ENCODE results near the gene USP28. TPM values are rescaled to one million over a fixed set of nuclear protein-coding genes. Genes with fewer than 3 reads are reported as not detected.

USP28 gene
- total RNA-seq, 1 donor from 2014 or later, result 10.1 TPM

DNA sequence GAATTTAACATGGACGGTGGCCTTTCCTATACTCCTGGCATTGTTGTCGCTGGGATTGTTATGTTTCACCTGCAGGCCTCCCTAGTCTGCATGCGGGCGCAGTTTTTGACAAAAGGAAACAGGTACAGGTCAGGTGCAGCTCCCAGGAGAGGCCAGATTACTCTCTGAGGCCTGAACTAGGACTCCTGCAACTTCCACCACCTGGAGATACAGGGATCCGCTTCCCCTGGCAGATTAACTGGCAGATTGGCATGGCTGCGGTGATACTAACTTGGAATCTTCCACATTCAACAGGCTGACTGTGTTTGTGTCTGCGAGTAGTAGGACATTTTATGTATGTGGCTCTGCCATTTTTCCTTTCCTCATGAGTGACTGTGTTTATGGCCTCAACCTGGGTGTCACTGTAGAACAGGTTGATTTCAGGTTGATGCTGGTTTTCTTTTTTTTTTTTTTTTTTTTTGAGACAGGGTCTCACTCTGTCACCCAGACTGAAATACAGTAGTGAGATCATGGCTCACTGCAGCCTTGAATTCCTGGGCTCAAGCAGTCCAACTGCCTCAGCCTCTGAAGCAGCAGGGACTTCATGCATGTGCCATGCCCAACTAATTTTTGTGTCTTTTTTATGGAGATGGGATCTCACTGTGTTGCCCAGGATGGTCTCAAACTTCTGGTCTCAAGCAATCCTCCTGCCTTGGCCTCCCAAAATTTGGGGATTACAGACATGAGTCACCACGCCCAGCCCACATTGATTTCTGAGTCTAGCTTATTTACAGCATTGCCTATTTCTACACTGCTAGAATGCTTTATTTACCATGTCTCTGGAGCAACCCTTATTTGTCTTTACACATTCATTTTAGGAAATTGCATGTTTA is 1.7 kb upstream of the USP28 start:
- DNase-seq (ENCODE audit: low spot score), result no peak

DNA sequence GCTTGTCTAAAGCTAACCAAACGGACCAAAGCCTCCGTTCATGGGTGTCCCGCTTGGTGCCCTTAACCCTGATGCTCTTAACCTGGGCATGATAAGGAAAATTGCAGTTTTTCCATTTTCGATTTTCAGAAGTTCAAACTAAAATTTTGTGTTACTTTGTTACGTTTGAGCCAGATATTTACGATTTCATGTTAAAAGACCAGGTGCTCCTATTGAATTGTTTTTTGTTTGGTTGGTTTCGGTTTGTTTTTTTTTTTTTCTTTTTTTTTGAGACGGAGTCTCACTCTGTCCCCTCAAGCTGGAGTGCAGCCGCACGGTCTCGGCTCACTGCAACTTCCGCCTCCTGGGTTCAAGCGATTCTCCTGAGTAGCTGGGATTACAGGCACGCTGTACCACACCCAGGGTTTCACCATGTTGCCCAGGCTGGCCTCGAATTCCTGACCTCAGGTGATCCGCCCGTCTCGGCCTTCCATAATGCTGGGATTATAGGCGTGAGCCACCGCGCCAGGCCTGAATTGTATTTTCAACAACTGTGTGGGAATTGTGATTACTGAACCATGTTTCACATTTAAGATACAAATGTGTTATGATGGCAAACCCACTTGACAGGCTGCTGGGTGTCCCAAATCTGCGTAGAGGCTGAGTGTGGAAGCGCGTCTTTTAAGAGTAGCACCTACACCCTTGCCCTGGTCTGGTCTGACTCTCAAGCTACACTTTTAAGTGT is 864 bp upstream of the USP28 start:
- no peak for DNase-seq (ENCODE audit: low spot score)

DNA sequence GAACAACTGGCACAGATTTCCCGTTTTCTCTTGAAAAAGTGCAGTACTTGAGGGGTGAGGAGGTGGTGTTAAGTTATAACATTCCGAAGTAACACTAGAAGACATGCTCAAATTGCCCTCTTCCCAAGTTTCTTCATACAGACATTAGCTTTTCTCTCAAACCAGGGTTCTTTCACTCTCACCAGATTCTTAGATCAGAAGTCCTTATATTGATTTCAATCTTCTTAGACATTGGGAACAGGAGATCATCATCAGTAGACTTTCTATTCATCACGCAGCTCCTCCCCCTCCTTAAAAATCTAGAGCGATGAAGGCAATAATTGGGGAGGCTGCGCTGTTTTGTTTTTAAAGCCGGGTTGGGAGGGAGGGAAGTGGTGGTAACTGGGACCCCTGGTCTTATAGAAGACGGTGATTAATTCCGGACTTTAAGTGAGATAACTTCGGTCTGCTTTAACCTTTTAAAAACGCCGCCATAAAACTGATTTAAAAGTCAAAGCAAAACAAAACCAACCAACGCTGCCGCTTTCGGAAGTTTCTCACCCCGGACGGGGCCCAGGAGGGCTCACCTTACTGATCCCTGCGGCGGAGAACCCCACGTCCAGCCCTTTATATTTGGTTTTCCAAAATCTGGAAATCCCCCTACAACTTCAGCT is 665 bp downstream of the USP28 start:
- DNase-seq (ENCODE audit: low spot score), result no peak

DNA sequence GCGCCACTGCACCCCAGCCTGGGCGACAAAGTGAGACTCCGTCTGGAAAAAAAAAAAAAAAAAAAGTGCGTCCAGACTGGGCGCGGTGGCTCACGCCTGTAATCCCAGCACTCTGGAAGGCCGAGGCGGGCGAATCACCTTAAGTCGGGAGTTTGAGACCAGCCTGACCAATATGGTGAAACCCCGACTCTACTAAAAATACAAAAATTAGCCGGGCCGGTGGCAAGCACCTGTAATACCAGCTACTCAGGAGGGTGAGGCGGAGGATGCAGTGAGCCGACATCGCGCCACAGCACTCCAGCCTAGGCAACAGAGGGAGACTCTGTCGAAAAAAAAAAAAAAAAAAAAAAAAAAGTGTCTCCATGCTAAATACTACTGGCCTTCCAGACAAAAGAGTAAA is 1.3 kb downstream of the USP28 start:
- DNase-seq (ENCODE audit: low spot score), result no peak

DNA sequence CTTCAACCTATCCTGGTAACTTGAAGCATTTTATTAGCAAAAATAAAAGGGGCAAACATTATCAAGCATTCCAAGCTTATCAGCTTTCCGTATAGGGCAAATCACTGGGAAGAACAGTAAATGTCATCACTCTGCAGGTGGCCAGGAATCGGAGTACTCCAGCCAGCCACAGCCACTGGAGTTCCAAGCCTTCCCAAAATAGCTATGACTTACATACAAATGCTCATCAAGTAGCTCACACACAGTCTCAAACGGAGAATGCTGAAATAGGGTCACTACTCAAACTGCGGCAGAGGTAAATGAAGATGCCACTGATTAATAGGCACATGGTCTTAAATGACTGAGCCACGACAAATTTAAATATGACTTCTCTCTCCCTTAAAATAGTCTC is 2.1 kb downstream of the USP28 start:
- DNase-seq (ENCODE audit: low spot score), result no peak

DNA sequence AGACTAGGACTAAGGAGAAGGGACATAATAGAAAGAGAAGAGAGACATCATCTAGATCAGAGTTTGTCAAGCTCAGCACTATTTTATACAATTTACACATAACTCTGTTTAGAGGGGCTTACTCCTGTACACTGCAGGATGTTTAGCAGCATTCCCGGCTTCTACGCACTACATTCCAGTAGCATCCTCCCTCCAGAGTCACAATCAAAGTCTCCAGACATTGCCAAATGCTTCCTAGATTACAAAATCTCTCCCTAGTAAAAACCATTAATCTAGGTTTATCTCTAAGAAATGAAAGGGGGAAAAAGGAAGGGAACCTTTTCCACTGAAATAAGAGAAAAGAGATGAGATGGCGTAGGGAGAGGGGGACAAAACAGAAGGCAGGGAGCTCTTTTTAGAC is 4.0 kb downstream of the USP28 start:
- no peak for DNase-seq (ENCODE audit: low spot score)

DNA sequence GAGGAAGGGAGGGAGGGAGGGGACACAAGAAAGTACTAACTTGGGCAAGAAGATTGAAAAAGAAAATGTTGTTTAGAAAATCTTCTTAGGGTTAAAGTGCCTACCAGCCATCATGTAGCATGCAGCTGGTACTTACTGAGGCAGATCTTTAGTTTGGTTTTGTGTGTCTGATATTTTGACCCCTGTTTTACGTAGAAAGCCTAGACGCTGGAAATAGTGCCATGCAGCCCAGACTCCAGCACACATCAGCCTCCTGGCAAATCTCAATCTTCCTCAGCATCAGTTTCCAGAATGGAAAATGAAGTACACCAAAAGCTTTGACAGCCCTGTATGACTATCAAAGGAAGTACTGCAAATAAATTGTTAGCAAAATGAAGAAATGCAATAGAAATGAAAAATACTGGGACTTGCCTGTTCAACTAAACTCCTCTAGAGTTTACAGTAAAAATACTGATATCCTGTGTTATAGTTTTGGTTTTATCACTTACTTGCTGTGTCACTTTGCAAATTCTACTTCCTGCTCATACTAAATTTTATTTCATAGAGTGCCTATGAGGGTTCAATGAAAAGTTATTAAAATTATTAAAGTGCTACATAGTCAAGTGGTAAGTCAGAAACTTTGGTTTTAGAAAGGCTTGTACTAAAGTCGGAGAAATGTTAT is 7.4 kb downstream of the USP28 start:
- no peak for DNase-seq (ENCODE audit: low spot score)

DNA sequence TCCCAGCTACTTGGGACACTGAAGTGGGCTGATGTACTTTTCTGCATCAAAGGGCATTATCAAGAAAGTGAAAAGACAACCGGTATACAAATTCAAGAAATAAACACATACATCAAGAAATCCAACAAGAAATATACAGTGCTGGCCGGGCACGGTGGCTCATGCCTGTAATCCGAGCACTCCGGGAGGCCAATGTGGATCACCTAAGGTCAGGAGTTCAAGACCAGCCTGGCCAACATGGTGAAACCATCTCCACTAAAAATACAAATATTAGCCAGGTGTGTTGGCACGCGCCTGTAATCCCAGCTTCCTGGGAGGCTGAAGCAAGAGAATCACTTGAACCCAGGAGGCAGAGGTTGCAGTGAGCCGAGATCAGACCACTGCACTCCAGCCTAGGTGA is 9.5 kb downstream of the USP28 start:
- DNase-seq (ENCODE audit: low spot score), result no peak

DNA sequence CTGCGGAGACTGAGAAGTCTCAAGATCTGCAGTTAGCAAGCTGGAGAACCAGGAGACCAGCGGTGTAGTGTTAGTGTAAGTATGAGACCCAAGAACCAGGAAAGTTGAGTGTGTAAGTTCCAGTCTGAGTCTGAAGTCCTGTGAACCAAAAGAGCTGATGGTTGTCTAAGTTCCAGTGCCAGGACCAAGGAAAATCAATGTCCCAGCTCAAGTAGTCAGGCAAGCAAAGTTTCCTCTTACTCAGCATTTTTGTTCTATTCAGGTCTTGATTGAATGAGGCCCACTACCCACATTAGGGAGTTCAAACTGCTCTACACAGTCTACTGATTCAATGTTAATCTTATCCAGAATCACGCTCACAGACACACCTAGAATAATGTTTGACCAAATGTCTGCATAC is 11.0 kb downstream of the USP28 start:
- DNase-seq (ENCODE audit: low spot score), result no peak

DNA sequence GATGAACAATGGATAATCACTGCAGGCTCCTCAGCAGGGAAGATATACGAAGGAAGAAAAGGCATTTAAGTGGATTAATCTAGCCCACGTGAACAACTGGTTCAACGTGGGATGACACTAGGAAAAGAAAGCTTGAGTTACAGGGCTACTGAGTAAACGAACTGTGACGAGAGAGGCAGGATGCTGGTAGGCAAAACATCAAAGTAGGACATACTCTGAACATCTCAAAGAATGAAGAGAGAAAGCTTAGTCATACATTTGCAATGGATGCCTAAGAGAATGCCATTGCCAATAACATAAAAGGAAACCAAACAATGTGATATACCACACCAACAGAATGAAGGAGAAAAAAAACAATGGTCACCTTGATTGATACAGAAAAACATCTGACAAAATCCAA is 12.9 kb downstream of the USP28 start:
- no peak for DNase-seq (ENCODE audit: low spot score)

DNA sequence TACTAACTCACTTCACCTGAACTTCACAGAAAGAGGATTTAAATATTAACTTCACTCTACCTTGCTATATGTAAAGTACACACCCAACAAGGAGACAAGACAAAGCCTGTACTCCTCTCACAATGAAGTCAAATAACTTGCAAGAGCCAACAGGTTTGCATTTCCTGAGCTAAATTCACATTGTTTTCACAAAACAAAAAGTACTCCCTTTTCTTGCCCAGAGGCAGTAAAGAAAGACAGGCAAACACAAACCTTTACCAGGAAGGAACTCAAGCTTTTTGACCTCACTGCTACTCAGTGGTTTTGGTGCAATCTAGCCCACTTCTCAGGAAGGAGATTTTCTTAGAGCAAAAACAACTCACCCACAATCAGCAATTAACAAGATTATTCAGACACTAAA is 15.7 kb downstream of the USP28 start:
- DNase-seq (ENCODE audit: low spot score), result no peak

DNA sequence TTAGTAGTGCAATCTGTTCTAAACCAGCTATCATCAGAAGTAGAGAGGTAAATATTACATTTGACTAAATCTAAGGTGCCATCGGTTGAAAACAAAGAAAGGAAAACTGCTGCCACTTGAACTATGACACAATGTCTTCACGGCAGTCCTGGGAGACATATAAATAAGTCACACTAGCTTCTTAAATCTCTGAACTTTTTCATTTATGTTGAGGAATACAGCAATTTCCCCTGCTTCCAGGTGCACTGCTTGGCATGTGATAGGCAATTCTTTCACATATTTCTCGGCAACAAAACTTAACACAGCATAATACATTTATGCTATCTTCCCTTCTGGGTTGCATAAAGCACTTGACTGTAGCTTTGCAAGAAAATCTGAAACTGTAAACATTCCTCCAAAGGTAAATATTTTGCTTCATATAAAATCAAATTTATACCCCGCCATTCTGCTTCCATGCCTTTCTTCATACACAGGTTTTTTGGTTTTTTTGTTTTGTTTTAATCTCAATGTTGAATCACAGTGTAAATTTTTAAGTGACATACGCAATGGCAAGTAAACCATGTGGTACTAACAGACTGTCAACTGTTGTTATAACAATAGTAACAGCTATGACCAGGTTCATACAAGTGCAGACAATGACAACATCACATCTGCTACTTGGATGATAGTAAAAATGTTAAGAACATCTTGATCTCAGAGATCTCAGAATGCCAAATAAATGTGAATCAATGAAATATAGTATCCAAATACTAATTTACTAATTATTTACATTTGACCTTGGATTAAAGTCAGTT is 18.2 kb downstream of the USP28 start:
- no peak for DNase-seq (ENCODE audit: low spot score)

DNA sequence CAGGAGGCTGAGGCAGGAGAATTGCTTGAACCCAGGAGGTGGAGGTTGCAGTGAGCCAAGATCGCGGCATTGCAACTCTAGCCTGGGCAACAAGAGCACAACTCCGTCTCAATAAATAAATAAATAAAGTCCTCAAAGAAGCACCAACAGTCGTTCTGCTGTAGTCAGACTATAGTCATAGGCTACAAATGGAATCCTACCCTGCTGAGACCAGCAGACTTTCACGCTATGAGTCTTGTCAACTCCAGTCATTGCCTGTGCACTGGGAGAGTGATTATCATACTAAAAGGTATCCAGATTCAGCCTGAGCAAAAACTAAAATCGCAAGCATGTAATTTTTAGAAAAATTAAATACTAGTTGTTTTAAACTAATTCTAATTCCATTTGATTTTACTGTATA is 19.6 kb downstream of the USP28 start:
- no peak for DNase-seq (ENCODE audit: low spot score)

DNA sequence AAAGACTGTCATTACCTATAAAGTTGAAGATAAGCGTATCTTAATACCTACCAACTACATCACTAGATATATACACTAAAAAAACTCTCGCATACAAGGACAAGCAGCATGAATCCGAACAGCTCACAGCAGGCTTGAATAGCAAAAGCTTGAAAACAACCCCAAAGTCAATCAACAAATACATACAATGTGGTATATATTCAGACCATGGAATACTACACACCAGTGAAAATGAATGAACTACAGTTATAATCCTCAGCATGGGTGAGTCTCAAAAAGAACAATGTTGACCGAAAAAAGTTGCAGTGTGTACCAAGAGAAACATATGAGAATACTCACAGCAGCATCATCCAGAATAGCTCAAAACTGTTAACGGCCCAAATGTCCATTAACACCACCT is 25.2 kb downstream of the USP28 start:
- no peak for DNase-seq (ENCODE audit: low spot score)

DNA sequence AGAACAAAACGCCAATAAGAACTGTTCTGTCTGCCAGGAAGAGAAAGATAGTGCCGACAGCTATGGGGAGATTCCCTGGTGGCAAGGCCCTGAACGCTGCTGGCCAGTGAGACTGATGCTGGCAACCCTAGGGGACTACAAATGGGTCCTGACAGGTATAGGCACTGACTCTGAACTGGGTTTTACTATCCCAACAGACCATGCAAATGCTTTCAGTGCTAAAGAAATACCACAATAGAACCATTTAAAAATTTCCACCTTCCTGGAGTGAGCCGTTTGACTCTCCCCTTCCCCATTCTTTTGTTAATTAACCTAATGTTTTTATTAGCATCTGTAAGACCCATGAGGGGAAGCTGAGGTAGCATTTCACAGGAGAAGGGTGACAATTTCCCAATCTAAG is 25.7 kb downstream of the USP28 start:
- no peak for DNase-seq (ENCODE audit: low spot score)

DNA sequence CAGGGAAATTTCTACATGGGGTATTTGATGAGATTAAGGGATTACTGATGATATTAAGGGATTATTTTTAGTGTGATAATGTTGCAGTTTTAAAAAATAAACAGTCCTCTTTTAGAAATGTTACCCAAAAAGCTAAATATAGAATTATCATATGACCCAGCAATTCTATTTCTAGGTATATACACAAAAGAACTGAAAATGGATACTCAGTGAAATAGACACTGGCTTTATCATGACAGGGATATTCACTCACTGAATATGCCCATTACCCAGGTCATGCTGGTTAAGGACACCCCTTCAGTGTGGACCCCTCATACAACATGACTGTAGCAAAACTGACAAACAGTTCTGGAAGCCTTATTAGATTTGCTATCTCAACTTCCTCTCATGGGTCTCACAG is 27.8 kb downstream of the USP28 start:
- DNase-seq (ENCODE audit: low spot score), result no peak

DNA sequence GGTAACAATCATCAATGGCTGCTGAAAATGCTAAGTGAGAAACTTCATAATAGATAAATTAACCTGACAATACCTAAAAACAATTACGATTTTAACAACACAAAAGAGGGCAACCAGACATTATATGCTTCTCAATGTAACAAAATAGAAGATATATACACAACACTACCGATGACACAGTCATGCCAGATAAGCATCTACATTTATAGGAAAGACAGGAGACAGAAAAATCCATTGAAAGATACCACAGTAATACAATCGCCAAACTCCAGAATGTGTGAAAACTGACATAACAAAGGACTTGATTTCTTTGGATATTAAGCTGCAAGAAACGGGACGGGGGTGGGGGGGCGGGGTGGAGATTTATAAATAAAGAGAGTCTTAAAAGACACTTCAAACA is 28.3 kb downstream of the USP28 start:
- no peak for DNase-seq (ENCODE audit: low spot score)

DNA sequence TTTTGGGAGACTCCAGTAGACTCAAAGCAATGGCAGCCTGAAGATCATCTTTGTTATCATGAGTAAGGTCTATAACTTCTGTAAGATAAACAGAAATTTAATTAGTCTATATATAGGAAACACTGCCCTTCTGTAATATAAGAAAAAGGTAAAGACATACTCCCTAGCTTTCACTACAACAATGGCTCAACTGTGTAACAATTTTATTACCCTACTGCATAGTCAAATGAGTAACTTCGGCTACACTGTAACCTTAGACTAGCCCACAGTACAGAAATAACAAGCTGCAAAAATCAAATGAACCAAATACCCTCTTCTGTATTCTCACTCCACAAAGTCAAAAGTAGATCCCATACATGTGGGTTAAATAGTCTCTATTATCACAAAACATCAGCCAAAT is 33.7 kb downstream of the USP28 start:
- no peak for DNase-seq (ENCODE audit: low spot score)

DNA sequence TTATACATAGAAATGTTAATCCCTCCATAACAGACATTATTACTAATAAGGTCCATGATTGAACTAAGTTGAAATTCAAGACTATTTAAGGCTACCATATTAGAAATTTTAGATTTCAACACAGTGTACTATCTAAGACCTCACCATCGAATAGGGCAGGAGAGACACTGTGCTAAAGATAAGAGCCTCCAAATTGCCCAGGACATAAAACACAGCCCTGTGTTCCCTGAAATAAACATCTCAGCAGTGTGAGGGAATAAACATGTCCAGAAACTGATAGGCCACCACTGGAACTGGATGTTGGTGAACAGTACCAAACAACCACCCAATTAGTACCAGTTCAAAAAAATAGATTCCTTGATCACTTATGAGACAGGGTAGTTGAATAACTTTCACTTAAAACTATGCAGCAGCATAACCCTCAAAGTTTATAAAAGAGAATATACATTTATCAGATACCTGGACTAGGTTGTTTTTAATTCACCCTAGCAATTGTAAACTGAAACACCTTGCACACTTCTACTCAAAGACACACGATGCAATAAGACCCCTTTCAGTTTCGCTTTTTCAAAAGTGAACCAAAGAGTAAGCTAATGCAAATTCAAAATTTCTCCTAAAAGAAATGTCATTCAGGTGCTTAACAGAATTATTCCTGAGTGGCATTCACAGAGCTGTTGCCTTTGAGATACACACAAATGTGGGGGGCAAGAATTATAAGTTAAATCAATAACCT is 34.3 kb downstream of the USP28 start:
- DNase-seq (ENCODE audit: low spot score), result no peak

DNA sequence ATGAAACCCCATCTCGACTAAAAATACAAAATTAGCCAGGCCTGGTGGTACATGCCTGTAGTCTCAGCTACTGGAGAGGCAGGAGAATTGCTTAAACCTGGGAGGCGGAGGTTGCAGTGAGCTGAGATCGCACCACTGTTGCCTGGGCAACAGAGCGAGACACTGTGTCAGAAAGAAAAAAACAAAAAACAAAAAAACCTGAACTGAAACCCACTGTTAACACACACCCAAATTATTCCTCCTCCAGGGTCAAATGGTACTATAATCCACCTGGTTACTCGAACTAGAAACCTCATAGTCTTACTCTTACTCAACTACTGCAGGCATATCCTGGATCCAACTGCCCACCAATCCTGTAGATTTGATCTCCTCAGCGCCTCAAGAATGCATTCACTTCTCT is 35.5 kb downstream of the USP28 start:
- no peak for DNase-seq (ENCODE audit: low spot score)

Data from mesenteric fat pad (tissue), 1 donor.